Esophagus squamous epithelium (tissue), 5 donors: ENCODE data around the gene MRO. TPM values are rescaled to one million over a fixed set of nuclear protein-coding genes. Genes with fewer than 3 reads are reported as not detected.
"Not testable (repeated sequence)": the region's sequence is repeated elsewhere in the genome, so short reads cannot be mapped to it uniquely, and the experiment has no call there.

Experiments
- DNase-seq: peaks from one replicate; lab custom pipeline; 2025; lab: John Stamatoyannopoulos, UW
- H3K27ac ChIP-seq, 4 donors: fragments of 200-600 bp; sonication (generic); one replicate each; pipeline ENCODE4 v1.5.1; 2016 to 2019; ENCODE audit warnings: mild to moderate bottlenecking in 1 of 4
- H3K27me3 ChIP-seq, 4 donors: fragments of 200-600 bp; sonication (generic); 1 replicate in 3 of 4; 2 replicates in 1 of 4; pipeline versions ENCODE4 v1.5.1 to v1.6.0; 2017 to 2021; ENCODE audit warnings: antibody characterized with exemption in 1 of 4
- H3K36me3 ChIP-seq, 3 donors: fragments of 200-600 bp; sonication (generic); one replicate each; pipeline ENCODE4 v1.5.1; 2016 to 2019
- H3K4me1 ChIP-seq, 3 donors: fragments of 200-600 bp; sonication (generic); one replicate each; pipeline ENCODE4 v1.5.1; 2017 to 2019
- H3K4me3 ChIP-seq, 4 donors: fragments of 200-600 bp; sonication (generic); 1 replicate in 3 of 4; 2 replicates in 1 of 4; pipeline ENCODE4 v1.5.1; 2016 to 2019; ENCODE audit warnings: mild to moderate bottlenecking in 2 of 4, moderate library complexity in 1 of 4
- H3K9me3 ChIP-seq, 3 donors: fragments of 200-600 bp; sonication (generic); one replicate each; pipeline ENCODE4 v1.5.1; 2016 to 2019
- POLR2A ChIP-seq, 4 donors: fragments of 450-650 bp; IDR thresholded peaks; one replicate each; pipeline ENCODE4 v1.6.1; 2017; ENCODE audit warnings: antibody characterized with exemption in 4 of 4, mild to moderate bottlenecking in 4 of 4, moderate library complexity in 3 of 4
- WGBS, 2 donors: methylation state at CpG; one replicate each; pipeline ENCODE4 v1.1.5; 2018; 5-methylcytosine and 5-hydroxymethylcytosine counted together
- intact Hi-C: fragments of 100-400 bp; cut with DNase I; formaldehyde crosslinking; loops from one replicate; pipeline ENCODE4 v1.15.0; 2022
- total RNA-seq, 4 donors: library from RNA; depleted of rRNA; stranded (reverse); fragments of >200 nt; gene quantifications; one replicate each; pipeline ENCODE4 v1.1.0, GENCODE V29; 2016
- TF ChIP-seq, protein P1 (sequence below), 6 experiments: fragments of 450-650 bp in 4 of 6; fragments of 200-600 bp in 2 of 6; sonication (generic) in 2 of 6; IDR thresholded peaks; one replicate each; pipeline ENCODE4 v1.5.1; 2016 to 2019; ENCODE audit warnings: antibody characterized with exemption in 6 of 6, mild to moderate bottlenecking in 4 of 6, moderate library complexity in 4 of 6
- donor health status: DM: yes; HTN: yes; CAD: no.

Gene MRO
- total RNA-seq, 4 donors from 2014 or later = 0.13 to 1.7 (median 0.83) TPM

DNA sequence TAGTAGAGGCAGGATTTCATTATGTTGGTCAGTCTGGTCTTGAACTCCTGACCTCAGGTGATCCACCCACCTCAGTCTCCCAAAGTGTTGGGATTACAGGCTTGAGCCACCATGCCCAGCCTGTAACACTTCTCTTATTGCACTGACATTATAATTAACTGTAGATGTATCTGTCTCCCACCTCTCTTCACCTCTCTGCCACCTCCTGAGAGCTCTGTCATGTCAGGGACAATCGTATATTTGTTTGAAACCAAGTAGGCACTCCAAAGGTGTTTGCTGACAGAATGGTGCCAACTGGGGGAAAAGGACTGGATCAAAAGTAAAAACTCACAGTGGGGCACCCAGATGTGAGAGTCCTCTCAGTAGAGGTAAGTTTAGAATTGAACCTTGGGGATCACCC, 41.8 kb upstream of the MRO start:
- no peak for DNase-seq
- Histone ChIP-seq H3K27me3 (peaks cover 0 to 6% (median 0%) of the 10 kb centered on the region in 4 donors), H3K4me1 (no peaks in the 10 kb centered on the region), H3K27ac (no peak overlapping the region), H3K9me3 (no peaks in the 10 kb centered on the region), H3K4me3 (no peak overlapping the region), H3K36me3 (no peaks in the 10 kb centered on the region)
- WGBS, 2 donors = 78 to 100% methylated on average over 1 of the region's 1 CpG
- TF ChIP-seq, protein P1, sequence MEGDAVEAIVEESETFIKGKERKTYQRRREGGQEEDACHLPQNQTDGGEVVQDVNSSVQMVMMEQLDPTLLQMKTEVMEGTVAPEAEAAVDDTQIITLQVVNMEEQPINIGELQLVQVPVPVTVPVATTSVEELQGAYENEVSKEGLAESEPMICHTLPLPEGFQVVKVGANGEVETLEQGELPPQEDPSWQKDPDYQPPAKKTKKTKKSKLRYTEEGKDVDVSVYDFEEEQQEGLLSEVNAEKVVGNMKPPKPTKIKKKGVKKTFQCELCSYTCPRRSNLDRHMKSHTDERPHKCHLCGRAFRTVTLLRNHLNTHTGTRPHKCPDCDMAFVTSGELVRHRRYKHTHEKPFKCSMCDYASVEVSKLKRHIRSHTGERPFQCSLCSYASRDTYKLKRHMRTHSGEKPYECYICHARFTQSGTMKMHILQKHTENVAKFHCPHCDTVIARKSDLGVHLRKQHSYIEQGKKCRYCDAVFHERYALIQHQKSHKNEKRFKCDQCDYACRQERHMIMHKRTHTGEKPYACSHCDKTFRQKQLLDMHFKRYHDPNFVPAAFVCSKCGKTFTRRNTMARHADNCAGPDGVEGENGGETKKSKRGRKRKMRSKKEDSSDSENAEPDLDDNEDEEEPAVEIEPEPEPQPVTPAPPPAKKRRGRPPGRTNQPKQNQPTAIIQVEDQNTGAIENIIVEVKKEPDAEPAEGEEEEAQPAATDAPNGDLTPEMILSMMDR (IDR thresholded peaks at IDR 0.05) = no peak
- TF ChIP-seq POLR2A (IDR thresholded peaks at IDR 0.05) = no peak
- intact Hi-C loops = no loop called here

DNA sequence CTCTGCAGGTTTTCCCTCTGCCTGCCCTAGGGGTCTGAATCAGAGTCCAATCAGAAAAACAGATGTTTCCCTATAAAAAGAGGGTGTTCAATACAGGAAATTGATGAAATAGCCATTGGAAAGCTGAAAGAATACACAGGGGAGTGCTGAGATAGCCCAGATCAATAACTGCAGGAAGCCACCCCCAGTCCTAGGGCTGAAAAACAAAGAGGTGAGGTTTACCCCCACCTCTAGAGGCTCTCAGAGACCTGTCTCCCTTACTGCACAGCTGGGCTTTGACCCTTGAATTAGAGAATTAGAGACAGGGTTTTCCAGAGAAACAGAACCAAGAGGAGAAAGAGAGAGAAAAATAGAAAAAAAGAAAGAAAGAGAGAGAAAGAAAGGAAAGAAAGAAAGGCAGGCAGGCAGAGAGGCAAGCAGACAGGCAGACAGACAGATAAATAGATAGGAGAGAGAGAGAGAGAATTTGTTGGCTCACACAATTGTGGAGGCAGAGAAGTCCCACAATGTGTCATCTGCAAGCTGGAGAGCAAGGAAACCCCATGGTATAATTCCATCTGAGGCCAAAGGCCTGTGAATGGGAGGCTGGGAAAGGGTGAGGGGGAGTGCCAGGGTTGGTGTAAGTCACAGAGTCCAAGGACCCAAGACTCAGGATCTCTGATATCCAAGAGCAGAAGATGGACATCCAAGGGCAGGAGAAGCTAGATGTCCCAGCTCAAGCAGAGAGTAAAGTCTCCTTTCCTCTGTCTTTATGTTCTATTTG, 40.2 kb upstream of the MRO start:
- DNase-seq = no peak
- Histone ChIP-seq H3K36me3 (no peaks in the 10 kb centered on the region), H3K4me1 (peaks cover 0 to 2% (median 0%) of the 10 kb centered on the region in 3 donors), H3K27ac (no peak overlapping the region), H3K27me3 (peaks cover 0 to 6% (median 0%) of the 10 kb centered on the region in 4 donors), H3K9me3 (no peaks in the 10 kb centered on the region), H3K4me3 (no peak overlapping the region)
- no peak for TF ChIP-seq POLR2A (IDR thresholded peaks at IDR 0.05)
- TF ChIP-seq, protein P1 (IDR thresholded peaks at IDR 0.05) = no peak
- intact Hi-C loops = no loop called here

DNA sequence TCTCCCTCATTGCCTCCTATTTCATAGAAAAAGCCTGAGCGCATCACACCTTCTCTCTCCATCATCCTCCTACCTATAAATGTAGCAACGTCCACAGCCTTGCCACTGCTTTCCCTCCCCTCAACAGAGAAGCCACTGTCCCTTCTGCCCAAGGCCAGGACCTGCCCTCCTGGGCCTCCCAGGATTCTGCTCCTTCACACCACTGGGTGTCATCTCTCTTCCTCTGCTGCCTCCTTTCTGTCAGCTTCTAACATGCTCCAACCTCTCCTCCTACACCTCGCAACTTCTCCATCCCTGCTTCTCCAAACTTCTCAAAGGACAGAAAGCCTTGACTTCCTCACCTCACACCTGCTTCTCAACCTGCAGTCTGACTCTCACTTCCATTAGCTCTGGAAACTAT, 37.9 kb upstream of the MRO start:
- Histone ChIP-seq H3K36me3 (no peaks in the 10 kb centered on the region), H3K27ac (no peak overlapping the region), H3K4me3 (no peak overlapping the region), H3K27me3 (peaks cover 0 to 6% (median 0%) of the 10 kb centered on the region in 4 donors), H3K9me3 (no peaks in the 10 kb centered on the region), H3K4me1 (peaks cover 3 to 21% (median 5%) of the 10 kb centered on the region in 3 donors)
- TF ChIP-seq, protein P1 (IDR thresholded peaks at IDR 0.05) = no peak
- TF ChIP-seq POLR2A (IDR thresholded peaks at IDR 0.05) = no peak
- intact Hi-C loops = no loop called here
- 78 to 95% methylated on average over 3 of the region's 3 CpGs for WGBS, 2 donors
- no peak for DNase-seq

- H3K27me3 ChIP-seq, H3K9me3 ChIP-seq, DNase-seq, H3K36me3 ChIP-seq, intact Hi-C loops, H3K4me3 ChIP-seq, H3K27ac ChIP-seq: not testable (repeated sequence)
- WGBS, 2 donors = 46 to 61% methylated on average over 5 of the region's 5 CpGs
- H3K4me1 ChIP-seq = peaks cover 3 to 21% (median 5%) of the 10 kb centered on the region in 3 donors
These were observed 37.4 kb upstream of the MRO start for GRCh38 chr18:50857166-50857565.

DNA sequence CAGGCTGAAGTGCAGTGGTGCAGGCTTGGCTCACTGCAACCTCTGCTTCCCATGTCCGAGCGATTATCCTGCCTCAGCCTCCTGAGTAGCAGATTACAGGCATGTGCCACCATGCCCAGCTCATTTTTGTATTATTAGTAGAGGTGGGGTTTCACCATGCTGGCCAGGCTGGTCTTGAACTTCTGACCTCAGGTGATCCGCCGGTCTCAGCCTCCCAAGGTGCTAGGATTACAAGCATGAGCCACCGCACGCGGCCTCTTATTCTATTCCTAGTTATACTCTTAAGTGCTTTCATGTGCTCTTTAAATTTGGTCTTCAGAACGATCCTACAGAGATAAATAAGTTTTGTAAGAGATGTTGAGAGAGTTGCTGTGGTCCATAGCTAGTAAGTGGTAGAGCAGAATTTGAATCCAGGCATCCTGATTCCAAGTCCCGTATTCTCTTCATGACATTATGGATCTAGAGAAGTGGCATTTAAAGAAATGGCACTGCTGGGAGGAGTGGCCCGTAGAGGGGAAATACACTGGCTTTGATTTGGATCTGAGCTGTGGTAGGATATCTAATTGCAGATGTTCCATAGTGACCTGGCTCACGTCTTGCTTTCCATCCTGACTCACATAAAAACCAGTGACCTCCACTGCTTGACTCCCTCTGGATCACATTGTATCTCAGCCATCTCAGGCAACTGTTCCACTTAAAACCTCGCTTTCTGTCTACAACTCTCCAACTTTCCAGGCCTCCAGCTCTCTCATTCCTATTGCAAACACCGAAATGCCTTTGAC, 36.4 kb upstream of the MRO start:
- TF ChIP-seq POLR2A (IDR thresholded peaks at IDR 0.05) = no peak
- TF ChIP-seq, protein P1 (IDR thresholded peaks at IDR 0.05) = no peak
- DNase-seq = no peak
- H3K27ac ChIP-seq = no peak overlapping the region
- H3K4me3 ChIP-seq = no peak overlapping the region
- H3K27me3 ChIP-seq = peaks cover 0 to 6% (median 0%) of the 10 kb centered on the region in 4 donors
- WGBS, 2 donors = 89% methylated on average over 12 to 13 of the region's 13 CpGs
- H3K36me3 ChIP-seq = no peaks in the 10 kb centered on the region
- H3K9me3 ChIP-seq = no peaks in the 10 kb centered on the region
- intact Hi-C loops = no loop called here
- peaks cover 3 to 21% (median 5%) of the 10 kb centered on the region in 3 donors for H3K4me1 ChIP-seq
